Upper lobe of left lung (tissue), 6 donors: ENCODE measurements around the gene SLC1A2. TPM values are rescaled to one million over a fixed set of nuclear protein-coding genes. Genes with fewer than 3 reads are reported as not detected.

ENCODE experiments used
- ATAC-seq, 2 donors: fragments of 200-7000 bp; cut with Tn5 transposase; one replicate each; pipeline ENCODE4 v1.9.1; 2022; ENCODE audit warnings: mild to moderate bottlenecking in 2 of 2, moderate library complexity in 2 of 2; ENCODE audit not compliant: low FRiP score in 2 of 2
- DNase-seq, 2 donors: peaks; one replicate each; pipeline ENCODE4 v3.0.0-alpha.2; 2019 to 2020
- H3K27ac ChIP-seq, 4 donors: fragments of 200-600 bp; sonication (generic); one replicate each; pipeline ENCODE4 v1.5.1; 2016 to 2019
- H3K27me3 ChIP-seq, 4 donors: fragments of 200-600 bp; sonication (generic); one replicate each; pipeline ENCODE4 v1.5.1; 2017 to 2019
- H3K36me3 ChIP-seq, 4 donors: fragments of 200-600 bp; sonication (generic); one replicate each; pipeline ENCODE4 v1.5.1; 2016 to 2019
- H3K4me1 ChIP-seq, 4 donors: fragments of 200-600 bp; sonication (generic); one replicate each; pipeline ENCODE4 v1.5.1; 2018 to 2019
- H3K4me3 ChIP-seq, 4 donors: fragments of 200-600 bp; sonication (generic); one replicate each; pipeline ENCODE4 v1.5.1; 2017 to 2019; ENCODE audit warnings: mild to moderate bottlenecking in 2 of 4, moderate library complexity in 1 of 4
- H3K9me3 ChIP-seq, 4 donors: fragments of 200-600 bp; sonication (generic); one replicate each; pipeline ENCODE4 v1.5.1; 2018 to 2019
- EP300 ChIP-seq, 4 donors: sonication (generic); formaldehyde crosslinking; IDR thresholded peaks; one replicate each; pipeline ENCODE4 v1.5.1; 2017; ENCODE audit warnings: antibody characterized with exemption in 4 of 4, control low read depth in 2 of 4
- POLR2A ChIP-seq, 4 donors: fragments of 450-650 bp; IDR thresholded peaks; one replicate each; pipeline ENCODE4 v1.5.1; 2016 to 2017; ENCODE audit warnings: antibody characterized with exemption in 4 of 4, mild to moderate bottlenecking in 2 of 4
- POLR2AphosphoS5 ChIP-seq, 2 donors: sonication (generic); formaldehyde crosslinking; IDR thresholded peaks; one replicate each; pipeline ENCODE4 v1.5.1; 2017; ENCODE audit warnings: antibody characterized with exemption in 2 of 2
- WGBS, 2 donors: methylation state at CpG; one replicate each; pipeline ENCODE4 v1.1.5; 2017 to 2018; 5-methylcytosine and 5-hydroxymethylcytosine counted together
- total RNA-seq, 6 donors: library from RNA; depleted of rRNA in 4 of 6; stranded (reverse); fragments of >200 nt in 4 of 6; gene quantifications; one replicate each; pipeline versions ENCODE4 v1.1.0 to v1.2.1, GENCODE V29; 2016 to 2021
- TF ChIP-seq, protein P1 (sequence below), 6 experiments: fragments of 450-650 bp in 4 of 6; fragments of 200-600 bp in 2 of 6; sonication (generic) in 2 of 6; IDR thresholded peaks; one replicate each; pipeline ENCODE4 v1.5.1; 2016 to 2019; ENCODE audit warnings: antibody characterized with exemption in 6 of 6
- donor health status: DM: no; HTN: no; CAD: no; lungs with moderate emphysema.
- donor health status: DM: no; HTN: yes; CAD: no; lungs with severe emphysema.

Gene SLC1A2
- total RNA-seq, 6 donors from 2014 or later, result 1.5 to 3.1 (median 2.0) TPM

DNA sequence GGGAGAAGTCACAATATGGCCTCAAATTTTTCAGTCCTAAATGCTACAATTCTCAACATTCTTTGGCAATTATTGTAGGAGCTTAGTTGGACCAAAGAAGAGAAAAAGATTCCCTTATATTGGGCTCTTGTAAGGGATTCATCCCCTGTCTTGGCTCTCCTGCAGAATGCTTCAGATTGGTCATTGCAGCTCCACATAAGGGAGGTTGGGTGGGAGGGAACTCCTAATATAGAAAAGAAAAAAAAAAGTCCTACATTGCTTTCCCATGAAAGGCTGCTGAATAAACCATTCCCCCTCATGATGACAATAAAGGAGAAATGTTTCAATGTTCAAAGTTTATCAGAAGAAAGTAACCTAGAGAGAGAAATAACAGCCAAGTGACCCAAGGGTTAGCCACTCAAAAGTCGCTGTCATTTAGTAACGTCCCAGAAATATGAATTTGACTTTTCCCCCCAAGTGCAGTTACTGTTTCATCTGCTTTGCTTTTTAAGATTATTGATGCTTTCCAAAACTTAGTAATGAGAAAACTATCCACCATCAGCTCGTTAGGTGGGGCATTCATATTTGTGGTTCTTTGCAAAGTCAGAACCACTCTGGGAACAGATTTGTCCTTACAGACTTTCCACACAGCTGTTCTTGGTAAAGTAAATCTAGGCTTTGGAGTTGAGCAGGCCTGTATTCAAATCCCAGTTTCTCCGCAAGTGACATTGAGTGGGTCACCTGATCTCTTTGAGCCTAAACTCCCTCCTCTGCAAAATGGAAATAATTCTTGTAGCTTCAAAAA, 5.0 kb upstream of the SLC1A2 start:
- no peak for DNase-seq
- no peaks in the 10 kb centered on the region for H3K9me3 ChIP-seq
- peaks cover 0 to 14% (median 3%) of the 10 kb centered on the region in 4 donors for H3K27me3 ChIP-seq
- H3K4me3 ChIP-seq, result no peak overlapping the region
- no peak for ATAC-seq
- TF ChIP-seq EP300 (IDR thresholded peaks at IDR 0.05), result no peak
- no peak for TF ChIP-seq POLR2A (IDR thresholded peaks at IDR 0.05)
- TF ChIP-seq, protein P1, sequence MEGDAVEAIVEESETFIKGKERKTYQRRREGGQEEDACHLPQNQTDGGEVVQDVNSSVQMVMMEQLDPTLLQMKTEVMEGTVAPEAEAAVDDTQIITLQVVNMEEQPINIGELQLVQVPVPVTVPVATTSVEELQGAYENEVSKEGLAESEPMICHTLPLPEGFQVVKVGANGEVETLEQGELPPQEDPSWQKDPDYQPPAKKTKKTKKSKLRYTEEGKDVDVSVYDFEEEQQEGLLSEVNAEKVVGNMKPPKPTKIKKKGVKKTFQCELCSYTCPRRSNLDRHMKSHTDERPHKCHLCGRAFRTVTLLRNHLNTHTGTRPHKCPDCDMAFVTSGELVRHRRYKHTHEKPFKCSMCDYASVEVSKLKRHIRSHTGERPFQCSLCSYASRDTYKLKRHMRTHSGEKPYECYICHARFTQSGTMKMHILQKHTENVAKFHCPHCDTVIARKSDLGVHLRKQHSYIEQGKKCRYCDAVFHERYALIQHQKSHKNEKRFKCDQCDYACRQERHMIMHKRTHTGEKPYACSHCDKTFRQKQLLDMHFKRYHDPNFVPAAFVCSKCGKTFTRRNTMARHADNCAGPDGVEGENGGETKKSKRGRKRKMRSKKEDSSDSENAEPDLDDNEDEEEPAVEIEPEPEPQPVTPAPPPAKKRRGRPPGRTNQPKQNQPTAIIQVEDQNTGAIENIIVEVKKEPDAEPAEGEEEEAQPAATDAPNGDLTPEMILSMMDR (IDR thresholded peaks at IDR 0.05), result no peak
- no peak for TF ChIP-seq POLR2AphosphoS5 (IDR thresholded peaks at IDR 0.05)
- peaks cover 7 to 20% (median 10%) of the 10 kb centered on the region in 4 donors for H3K4me1 ChIP-seq
- H3K27ac ChIP-seq, result no peak overlapping the region
- H3K36me3 ChIP-seq, result no peaks in the 10 kb centered on the region
- 59 to 69% methylated on average over 4 of the region's 4 CpGs for WGBS, 2 donors

DNA sequence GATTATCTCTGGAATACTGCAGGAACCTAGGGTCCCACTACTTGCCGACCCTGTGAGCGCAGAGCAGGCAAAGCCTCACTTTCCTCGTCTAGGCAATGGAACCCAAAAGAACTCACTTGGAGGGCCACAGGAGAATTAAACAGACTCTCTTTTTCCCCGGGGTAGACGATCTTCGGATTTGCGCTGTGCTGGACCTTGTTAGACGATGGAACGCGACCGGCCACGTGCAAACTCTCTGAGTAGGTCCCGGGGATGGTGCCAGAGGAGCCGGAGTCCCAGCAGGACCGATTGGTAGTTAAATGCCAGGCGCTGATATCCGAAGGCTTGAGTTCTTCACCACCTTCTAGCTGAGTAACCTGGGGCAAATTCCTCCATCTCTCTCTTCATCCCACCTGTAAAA, 1.0 kb upstream of the SLC1A2 start:
- no peak overlapping the region for H3K27ac ChIP-seq
- peak overlapping the region in 3 of 4 donors; percentile 53 to 58 (median 57) for H3K4me3 ChIP-seq
- WGBS, 2 donors, result 11 to 14% methylated on average over 12 to 17 of the region's 17 CpGs
- H3K36me3 ChIP-seq, result no peaks in the 10 kb centered on the region
- peaks cover 0 to 26% (median 13%) of the 10 kb centered on the region in 4 donors for H3K27me3 ChIP-seq
- peaks cover 18 to 27% (median 23%) of the 10 kb centered on the region in 4 donors for H3K4me1 ChIP-seq
- TF ChIP-seq EP300 (IDR thresholded peaks at IDR 0.05) (no peak), POLR2AphosphoS5 (IDR thresholded peaks at IDR 0.05) (no peak), POLR2A (IDR thresholded peaks at IDR 0.05) (no peak)
- TF ChIP-seq, protein P1 (IDR thresholded peaks at IDR 0.05), result no peak
- DNase-seq, result no peak
- ATAC-seq, result peak in 1 of 2 donors; percentile 12
- no peaks in the 10 kb centered on the region for H3K9me3 ChIP-seq

DNA sequence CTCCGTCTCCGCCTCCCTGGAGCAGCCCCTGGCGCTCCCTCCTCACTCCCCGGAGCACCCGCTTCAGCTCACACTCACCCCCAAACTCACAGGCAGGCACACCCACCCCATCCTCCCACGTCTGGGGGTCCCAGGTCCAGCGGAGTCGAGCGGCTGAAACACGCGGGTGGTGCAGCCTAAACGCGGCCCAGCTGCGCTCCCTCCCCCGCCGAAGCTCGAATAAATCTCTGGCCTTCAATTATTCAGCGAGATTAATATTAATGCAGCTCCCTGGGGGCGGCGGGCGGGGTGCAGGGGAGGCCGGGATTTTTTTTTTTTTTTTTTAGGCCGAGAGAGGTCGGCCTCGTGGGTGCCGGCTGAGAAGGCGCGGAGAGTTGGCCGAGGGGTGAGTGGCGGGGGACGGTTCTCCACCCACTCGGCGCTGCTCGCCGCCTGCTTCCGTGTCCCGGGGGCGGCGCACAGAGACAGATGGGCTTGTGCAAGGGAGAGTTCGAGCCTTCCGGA, 524 bp upstream of the SLC1A2 start:
- H3K27ac ChIP-seq, result no peak overlapping the region
- peak overlapping the region in 3 of 4 donors; percentile 53 to 58 (median 57) for H3K4me3 ChIP-seq
- TF ChIP-seq, protein P1 (IDR thresholded peaks at IDR 0.05), result no peak
- no peak for TF ChIP-seq EP300 (IDR thresholded peaks at IDR 0.05)
- no peak for TF ChIP-seq POLR2A (IDR thresholded peaks at IDR 0.05)
- TF ChIP-seq POLR2AphosphoS5 (IDR thresholded peaks at IDR 0.05), result no peak
- peak in 1 of 2 donors; percentile 75 for DNase-seq
- no peaks in the 10 kb centered on the region for H3K36me3 ChIP-seq
- no peaks in the 10 kb centered on the region for H3K9me3 ChIP-seq
- peaks cover 0 to 26% (median 13%) of the 10 kb centered on the region in 4 donors for H3K27me3 ChIP-seq
- peak; percentile 39 to 72 for ATAC-seq
- 1 to 2% methylated on average over 13 to 36 of the region's 41 CpGs for WGBS, 2 donors
- peaks cover 18 to 27% (median 23%) of the 10 kb centered on the region in 4 donors for H3K4me1 ChIP-seq

DNA sequence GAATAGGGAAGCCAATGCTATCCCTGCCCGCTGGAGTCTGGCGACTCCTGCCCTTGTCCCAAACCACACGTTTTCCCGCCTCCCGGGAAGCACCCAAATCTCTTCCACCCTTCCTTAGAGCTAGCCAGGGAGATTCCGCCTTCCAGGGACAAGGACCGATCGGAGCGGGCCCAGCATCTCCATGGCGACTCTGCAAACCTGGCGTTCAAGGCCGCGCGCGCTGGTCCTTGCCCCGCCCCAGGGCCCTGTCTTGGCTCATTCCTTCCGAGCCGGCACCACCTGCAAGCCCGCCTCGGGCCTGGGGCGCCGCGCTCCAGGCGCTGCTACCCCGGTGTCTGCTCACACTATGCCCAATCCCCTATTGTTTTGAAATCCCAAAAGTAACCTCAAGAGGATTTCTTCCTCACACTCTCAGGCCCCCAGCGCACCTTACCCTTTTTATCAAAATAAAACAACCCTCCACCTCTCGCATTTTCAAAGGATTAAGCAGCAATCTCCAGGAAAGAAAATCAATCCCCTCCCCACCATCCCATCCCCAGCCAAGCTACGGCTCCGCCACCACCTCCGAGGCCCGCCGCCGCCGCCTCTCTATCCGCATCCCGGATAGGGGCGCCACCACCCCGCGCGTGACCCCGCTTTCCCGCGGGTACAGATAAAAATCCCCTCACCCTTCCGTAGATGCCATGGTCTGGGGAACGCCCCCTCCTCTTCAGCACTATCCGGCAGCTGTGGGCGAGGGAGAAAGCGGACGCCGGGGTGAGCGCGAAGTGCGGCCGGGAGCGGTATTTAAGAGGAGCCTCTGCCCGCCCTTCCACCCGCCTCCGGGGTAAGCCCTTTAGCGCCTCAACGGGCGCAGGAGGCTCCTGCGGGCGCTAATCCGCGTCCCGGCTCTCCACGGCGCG, 825 bp downstream of the SLC1A2 start:
- H3K4me3 ChIP-seq, result peak overlapping the region; percentile 20 to 58 (median 55)
- peaks cover 18 to 27% (median 23%) of the 10 kb centered on the region in 4 donors for H3K4me1 ChIP-seq
- peaks cover 0 to 26% (median 13%) of the 10 kb centered on the region in 4 donors for H3K27me3 ChIP-seq
- whole genome bisulfite sequencing, 2 donors, result 6 to 17% methylated on average over 14 to 61 of the region's 69 CpGs
- no peaks in the 10 kb centered on the region for H3K9me3 ChIP-seq
- ATAC-seq (peak; percentile 48 to 64), DNase-seq (peak; percentile 45 to 85)
- H3K27ac ChIP-seq, result no peak overlapping the region
- no peaks in the 10 kb centered on the region for H3K36me3 ChIP-seq
- no peak for TF ChIP-seq POLR2AphosphoS5 (IDR thresholded peaks at IDR 0.05)
- TF ChIP-seq POLR2A (IDR thresholded peaks at IDR 0.05), result no peak
- TF ChIP-seq, protein P1 (IDR thresholded peaks at IDR 0.05), result no peak
- no peak for TF ChIP-seq EP300 (IDR thresholded peaks at IDR 0.05)
